Measurements from ENCODE around the gene CHI3L1.
"Not testable (repeated sequence)": the region's sequence is repeated elsewhere in the genome, so short reads cannot be mapped to it uniquely, and the experiment has no call there.

CHI3L1 gene

DNA sequence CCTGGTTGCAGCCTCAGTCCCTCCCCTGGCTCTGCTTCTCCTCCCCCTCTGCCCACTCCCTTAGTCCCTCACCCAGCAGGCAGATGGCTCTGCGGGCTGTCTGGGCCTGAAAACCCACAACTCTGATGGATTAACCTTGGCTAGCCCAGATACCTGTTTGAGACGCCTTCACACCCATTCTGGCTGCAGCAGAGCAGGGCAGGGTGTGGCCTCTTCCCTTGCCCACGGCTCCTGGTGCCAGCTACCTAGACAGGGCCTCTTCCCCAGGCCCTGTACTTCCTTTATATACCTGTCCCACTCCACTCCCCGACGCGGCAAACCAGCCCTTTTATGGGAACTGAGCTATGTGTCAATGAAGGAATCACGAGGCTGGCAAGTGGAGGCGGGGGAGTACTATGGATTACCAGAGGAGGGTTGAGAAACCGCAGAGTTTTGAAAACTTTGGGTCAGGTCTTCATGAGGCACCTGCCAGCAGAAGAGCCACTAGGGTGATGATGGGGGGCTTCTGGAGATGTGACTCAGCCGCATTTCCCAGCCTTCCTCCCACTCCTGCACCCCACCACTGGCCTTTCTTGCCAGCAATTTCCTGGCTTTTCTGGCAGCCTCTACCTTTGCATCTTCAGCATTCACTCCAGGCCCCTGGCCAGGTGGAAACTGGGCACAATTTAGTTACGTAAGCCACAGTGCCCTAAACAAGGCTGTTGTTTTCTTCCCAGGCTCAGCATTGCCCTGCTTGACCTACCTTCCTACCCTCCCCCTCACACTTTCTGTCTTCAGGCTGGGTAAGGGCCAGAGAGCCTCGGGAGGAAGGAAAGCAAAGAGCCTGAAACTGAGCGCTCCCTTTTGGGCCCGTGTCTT is at the start of gene CHI3L1:
Gene CHI3L1, minus strand, starts transcription at position 259 of the 858 bp plus-strand sequence. Its CDS starts 81 bp downstream, at position 178.
- no peaks in the 10 kb centered on the region for H3K4me1 ChIP-seq
- no peak within 1 kb of the TSS for H3K9ac ChIP-seq
- TF ChIP-seq, protein P1, sequence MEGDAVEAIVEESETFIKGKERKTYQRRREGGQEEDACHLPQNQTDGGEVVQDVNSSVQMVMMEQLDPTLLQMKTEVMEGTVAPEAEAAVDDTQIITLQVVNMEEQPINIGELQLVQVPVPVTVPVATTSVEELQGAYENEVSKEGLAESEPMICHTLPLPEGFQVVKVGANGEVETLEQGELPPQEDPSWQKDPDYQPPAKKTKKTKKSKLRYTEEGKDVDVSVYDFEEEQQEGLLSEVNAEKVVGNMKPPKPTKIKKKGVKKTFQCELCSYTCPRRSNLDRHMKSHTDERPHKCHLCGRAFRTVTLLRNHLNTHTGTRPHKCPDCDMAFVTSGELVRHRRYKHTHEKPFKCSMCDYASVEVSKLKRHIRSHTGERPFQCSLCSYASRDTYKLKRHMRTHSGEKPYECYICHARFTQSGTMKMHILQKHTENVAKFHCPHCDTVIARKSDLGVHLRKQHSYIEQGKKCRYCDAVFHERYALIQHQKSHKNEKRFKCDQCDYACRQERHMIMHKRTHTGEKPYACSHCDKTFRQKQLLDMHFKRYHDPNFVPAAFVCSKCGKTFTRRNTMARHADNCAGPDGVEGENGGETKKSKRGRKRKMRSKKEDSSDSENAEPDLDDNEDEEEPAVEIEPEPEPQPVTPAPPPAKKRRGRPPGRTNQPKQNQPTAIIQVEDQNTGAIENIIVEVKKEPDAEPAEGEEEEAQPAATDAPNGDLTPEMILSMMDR (IDR thresholded peaks at IDR 0.05): no peak

DNA sequence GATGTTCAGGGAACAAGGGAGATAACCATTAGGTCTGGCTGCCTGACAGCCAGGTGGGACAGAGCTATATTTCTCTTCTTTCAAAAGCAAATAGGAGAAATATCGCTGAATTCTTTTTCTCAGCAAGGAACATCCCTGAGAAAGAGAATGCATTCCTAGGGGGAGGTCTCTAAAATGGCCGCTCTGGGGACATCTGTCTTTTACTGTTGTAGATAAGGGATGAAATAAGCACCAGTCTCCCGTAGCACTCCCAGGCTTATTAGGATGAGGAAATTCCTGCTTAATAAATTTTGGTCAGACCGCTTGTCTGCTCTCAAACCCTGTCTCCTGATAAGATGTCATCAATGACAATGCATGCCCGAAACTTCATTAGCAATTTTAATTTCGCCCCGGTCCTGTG is 48.4 kb upstream of the CHI3L1 start:
- not testable (repeated sequence) for H3K27me3 ChIP-seq (ENCODE audit: control insufficient read depth, insufficient read depth, low read length); H3K4me3 ChIP-seq (ENCODE audit: low read depth, low read length); H3K9me3 ChIP-seq (ENCODE audit: control insufficient read depth, low read length); H3K4me1 ChIP-seq; H3K4me2 ChIP-seq (ENCODE audit: low read length); H3K9ac ChIP-seq; H3K36me3 ChIP-seq (ENCODE audit: control insufficient read depth, insufficient read depth, low read length); H3K79me2 ChIP-seq; H3K27ac ChIP-seq; H2AFZ ChIP-seq

More for the DNA sequence above, at the start of gene CHI3L1:
- Histone ChIP-seq H3K79me2 (no peaks in the 10 kb centered on the region), H3K4me2 (ENCODE audit: low read length) (no peak within 1 kb of the TSS), H3K36me3 (ENCODE audit: control insufficient read depth, insufficient read depth, low read length) (no peaks in the 10 kb centered on the region), H3K9me3 (ENCODE audit: control insufficient read depth, low read length) (no peaks in the 10 kb centered on the region), H3K27me3 (ENCODE audit: control insufficient read depth, insufficient read depth, low read length) (no peaks in the 10 kb centered on the region), H3K4me3 (ENCODE audit: low read depth, low read length) (no peak within 1 kb of the TSS), H2AFZ (no peak within 1 kb of the TSS), H3K27ac (no peak within 1 kb of the TSS)

DNA sequence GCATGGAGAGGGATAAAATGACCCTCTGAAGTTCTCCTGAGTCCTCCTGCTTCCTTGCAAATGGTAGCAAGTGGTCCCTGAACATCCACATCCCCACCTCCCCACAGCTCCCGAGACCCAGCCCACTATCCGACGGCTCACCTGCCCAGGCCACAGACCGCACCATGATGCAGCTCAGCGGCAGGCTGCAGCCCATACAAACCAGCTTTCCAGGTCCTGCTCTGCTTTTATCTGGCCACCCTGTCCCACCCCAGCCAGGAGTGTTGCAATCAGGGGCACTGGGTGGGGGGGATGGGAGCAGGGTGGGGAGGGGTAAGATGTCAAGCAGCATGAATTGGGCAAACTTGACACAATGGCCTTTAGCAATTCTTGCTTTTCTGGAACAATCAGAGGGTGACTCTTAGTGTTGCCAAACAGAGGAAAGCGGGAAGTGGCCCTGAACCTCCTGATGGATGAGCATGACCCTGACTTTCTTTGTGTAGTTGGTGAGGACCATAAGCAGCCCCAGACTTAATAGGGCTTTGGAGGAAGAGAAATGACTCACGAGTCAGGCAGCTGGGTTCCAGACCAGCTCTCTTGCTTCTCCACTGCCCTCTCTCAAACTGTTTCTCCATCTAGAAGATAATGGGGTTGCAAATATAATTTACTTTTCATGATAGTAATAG is 43.1 kb upstream of the CHI3L1 start, which contains the start of gene CHIT1:
Gene CHIT1, minus strand, starts transcription at position 203 of the 665 bp plus-strand sequence. Its CDS starts 37 bp downstream, at position 166.
- no peaks in the 10 kb centered on the region for H3K79me2 ChIP-seq
- H2AFZ ChIP-seq: no peak within 1 kb of the TSS
- H3K27ac ChIP-seq: no peak within 1 kb of the TSS
- no peaks in the 10 kb centered on the region for H3K4me1 ChIP-seq
- H3K4me3 ChIP-seq (ENCODE audit: low read depth, low read length): no peak within 1 kb of the TSS
- H3K4me2 ChIP-seq (ENCODE audit: low read length): no peak within 1 kb of the TSS
- no peaks in the 10 kb centered on the region for H3K36me3 ChIP-seq (ENCODE audit: control insufficient read depth, insufficient read depth, low read length)
- no peaks in the 10 kb centered on the region for H3K9me3 ChIP-seq (ENCODE audit: control insufficient read depth, low read length)
- no peak within 1 kb of the TSS for H3K9ac ChIP-seq
- no peaks in the 10 kb centered on the region for H3K27me3 ChIP-seq (ENCODE audit: control insufficient read depth, insufficient read depth, low read length)
- TF ChIP-seq, protein P1 (IDR thresholded peaks at IDR 0.05): no peak

DNA sequence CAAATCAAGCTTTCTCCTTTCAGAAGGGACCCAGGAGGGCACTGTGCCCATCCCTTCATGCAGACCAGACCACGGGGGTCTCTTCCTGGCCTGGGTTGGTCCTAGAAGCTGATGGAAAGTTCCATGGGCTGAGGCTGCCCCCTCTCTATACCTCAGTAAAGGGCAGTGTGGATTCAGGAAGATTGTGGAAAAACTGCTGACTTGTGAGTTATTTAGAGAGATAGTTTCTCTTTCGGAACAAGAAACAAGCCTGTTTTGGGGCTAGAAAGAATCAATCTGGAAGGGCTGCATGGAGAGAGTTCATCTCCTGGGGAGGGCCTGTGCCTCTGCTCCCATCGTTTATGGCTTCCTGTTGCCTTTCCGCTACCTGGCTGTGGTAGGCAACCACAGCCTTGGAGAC is 42.2 kb upstream of the CHI3L1 start:
- no peaks in the 10 kb centered on the region for H3K4me1 ChIP-seq
- no peaks in the 10 kb centered on the region for H3K36me3 ChIP-seq (ENCODE audit: control insufficient read depth, insufficient read depth, low read length)
- no peak overlapping the region for H3K9ac ChIP-seq
- TF ChIP-seq, protein P1 (IDR thresholded peaks at IDR 0.05): no peak
- no peaks in the 10 kb centered on the region for H3K9me3 ChIP-seq (ENCODE audit: control insufficient read depth, low read length)
- no peaks in the 10 kb centered on the region for H3K27me3 ChIP-seq (ENCODE audit: control insufficient read depth, insufficient read depth, low read length)
- H3K79me2 ChIP-seq: no peaks in the 10 kb centered on the region
- H2AFZ ChIP-seq: no peak overlapping the region
- no peak overlapping the region for H3K4me3 ChIP-seq (ENCODE audit: low read depth, low read length)
- H3K27ac ChIP-seq: no peak overlapping the region
- H3K4me2 ChIP-seq (ENCODE audit: low read length): no peak overlapping the region

DNA sequence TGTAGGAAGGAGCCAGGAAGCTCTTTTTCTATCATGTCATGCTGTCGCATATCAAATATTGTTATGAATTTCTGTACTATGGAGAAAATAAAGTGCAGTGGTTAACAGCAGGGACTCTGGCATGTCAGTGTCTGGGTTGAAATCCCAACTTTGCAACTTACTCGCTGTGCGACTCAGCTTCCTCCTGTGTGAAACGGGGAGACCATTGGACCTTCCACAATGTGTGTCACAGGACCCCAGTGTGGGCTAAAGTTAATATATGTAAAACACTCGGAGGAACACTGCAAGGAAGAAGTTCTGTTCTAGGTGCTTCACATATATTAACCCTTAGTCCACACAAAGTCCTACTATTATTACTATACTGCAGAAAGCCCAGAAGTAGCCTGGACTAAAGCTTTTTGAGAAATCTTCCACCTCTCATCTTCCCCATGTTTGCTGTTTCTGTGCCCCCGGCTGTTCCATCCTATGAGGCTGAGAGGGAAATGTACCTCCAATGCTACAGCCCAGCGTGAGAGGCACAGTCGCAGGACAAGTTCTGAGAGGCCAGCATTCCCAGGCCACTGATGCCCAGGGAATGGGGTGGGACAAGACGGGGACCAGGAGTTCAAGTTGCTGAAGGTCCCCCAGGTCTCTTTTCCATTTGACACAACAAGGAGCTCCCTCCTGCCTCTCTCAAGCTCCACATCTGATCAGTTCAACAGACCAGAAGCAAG is 41.0 kb upstream of the CHI3L1 start:
- Histone ChIP-seq H3K27ac (no peak overlapping the region), H3K9me3 (ENCODE audit: control insufficient read depth, low read length) (no peaks in the 10 kb centered on the region), H3K4me3 (ENCODE audit: low read depth, low read length) (no peak overlapping the region), H3K4me1 (no peaks in the 10 kb centered on the region), H3K9ac (no peak overlapping the region), H2AFZ (no peak overlapping the region), H3K27me3 (ENCODE audit: control insufficient read depth, insufficient read depth, low read length) (no peaks in the 10 kb centered on the region), H3K79me2 (no peaks in the 10 kb centered on the region), H3K36me3 (ENCODE audit: control insufficient read depth, insufficient read depth, low read length) (no peaks in the 10 kb centered on the region), H3K4me2 (ENCODE audit: low read length) (no peak overlapping the region)
- TF ChIP-seq, protein P1 (IDR thresholded peaks at IDR 0.05): no peak
